HEK293T (cell line): ENCODE measurements around the gene MAP1A.

Source experiments
- CTCF ChIA-PET: fragments of 350-600 bp; formaldehyde crosslinking; extraction: SDS; loops from one replicate; lab custom pipeline; 2021; ENCODE audit warnings: antibody characterized with exemption, inconsistent platforms; lab: Yijun Ruan, JAX
- POLR2A ChIA-PET: fragments of 350-600 bp; formaldehyde crosslinking; extraction: SDS; loops from one replicate; lab custom pipeline; 2020; ENCODE audit warnings: antibody characterized with exemption, inconsistent platforms; lab: Yijun Ruan, JAX
- DNase-seq: peaks from one replicate; pipeline ENCODE4 v3.0.0; 2012; ENCODE audit warnings: mixed read lengths; ENCODE audit errors: extremely low spot score
- ARNT ChIP-seq: fragments of 450-650 bp; IDR thresholded peaks from 2 replicates; pipeline ENCODE4 v1.6.1; 2017; ENCODE audit warnings: mild to moderate bottlenecking
- BHLHE40 ChIP-seq: fragments of 450-650 bp; IDR thresholded peaks from 2 replicates; pipeline ENCODE4 v1.6.1; 2016; ENCODE audit warnings: mild to moderate bottlenecking, moderate library complexity, borderline replicate concordance
- CTBP1 ChIP-seq: fragments of 450-650 bp; IDR thresholded peaks from 2 replicates; pipeline ENCODE4 v1.6.1; 2016; ENCODE audit warnings: borderline replicate concordance
- ELF4 ChIP-seq: fragments of 450-650 bp; IDR thresholded peaks from 2 replicates; pipeline ENCODE4 v1.6.1; 2017; ENCODE audit warnings: antibody characterized with exemption
- FOXA1 ChIP-seq: fragments of 450-650 bp; IDR thresholded peaks from 2 replicates; pipeline ENCODE4 v1.6.1; 2016; ENCODE audit warnings: mild to moderate bottlenecking
- FOXK2 ChIP-seq: fragments of 450-650 bp; IDR thresholded peaks from 2 replicates; pipeline ENCODE4 v1.6.1; 2016; ENCODE audit warnings: mild to moderate bottlenecking
- FOXM1 ChIP-seq: fragments of 450-650 bp; IDR thresholded peaks from 2 replicates; pipeline ENCODE4 v1.6.1; 2017; ENCODE audit warnings: mild to moderate bottlenecking, borderline replicate concordance
- HDGF ChIP-seq: fragments of 450-650 bp; IDR thresholded peaks from 2 replicates; pipeline ENCODE4 v1.6.1; 2017; ENCODE audit warnings: antibody characterized with exemption, borderline replicate concordance
- L3MBTL2 ChIP-seq: fragments of 450-650 bp; conservative IDR thresholded peaks from 2 replicates; pipeline ENCODE4 v1.6.1; 2016; ENCODE audit warnings: mild to moderate bottlenecking
- LEF1 ChIP-seq: fragments of 450-650 bp; IDR thresholded peaks from 2 replicates; pipeline ENCODE4 v1.6.1; 2017; ENCODE audit warnings: mild to moderate bottlenecking, borderline replicate concordance
- NFRKB ChIP-seq: fragments of 450-650 bp; IDR thresholded peaks from 2 replicates; pipeline ENCODE4 v1.6.1; 2016; ENCODE audit warnings: mild to moderate bottlenecking, moderate library complexity
- SP1 ChIP-seq: fragments of 450-650 bp; IDR thresholded peaks from 2 replicates; pipeline ENCODE4 v1.6.1; 2017
- SUZ12 ChIP-seq: fragments of 450-650 bp; IDR thresholded peaks from 2 replicates; pipeline ENCODE4 v1.6.1; 2016; ENCODE audit warnings: mild to moderate bottlenecking
- TARDBP ChIP-seq: fragments of 450-650 bp; IDR thresholded peaks from 2 replicates; pipeline ENCODE4 v1.6.1; 2016
- ZNF384 ChIP-seq: fragments of 450-650 bp; IDR thresholded peaks from 2 replicates; pipeline ENCODE4 v1.6.1; 2016
- TF ChIP-seq, protein P1 (sequence below): fragments of 450-650 bp; IDR thresholded peaks from 2 replicates; pipeline ENCODE4 v1.6.1; 2016

MAP1A gene

GRCh38 chr15:43488790-43489189 lies 28.6 kb upstream of the MAP1A start:
- CTCF ChIA-PET: interaction anchor here (0.6 kb wide), 1 partner anchor 21 kb away, joined by 3 read pairs; no protein-coding TSS in a partner anchor
- TF ChIP-seq TARDBP: no peak
- TF ChIP-seq BHLHE40: no peak
- TF ChIP-seq, protein P1, sequence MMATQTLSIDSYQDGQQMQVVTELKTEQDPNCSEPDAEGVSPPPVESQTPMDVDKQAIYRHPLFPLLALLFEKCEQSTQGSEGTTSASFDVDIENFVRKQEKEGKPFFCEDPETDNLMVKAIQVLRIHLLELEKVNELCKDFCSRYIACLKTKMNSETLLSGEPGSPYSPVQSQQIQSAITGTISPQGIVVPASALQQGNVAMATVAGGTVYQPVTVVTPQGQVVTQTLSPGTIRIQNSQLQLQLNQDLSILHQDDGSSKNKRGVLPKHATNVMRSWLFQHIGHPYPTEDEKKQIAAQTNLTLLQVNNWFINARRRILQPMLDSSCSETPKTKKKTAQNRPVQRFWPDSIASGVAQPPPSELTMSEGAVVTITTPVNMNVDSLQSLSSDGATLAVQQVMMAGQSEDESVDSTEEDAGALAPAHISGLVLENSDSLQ: no peak
- TF ChIP-seq HDGF: no peak
- TF ChIP-seq L3MBTL2: no peak
- no peak for TF ChIP-seq NFRKB
- no peak for TF ChIP-seq SP1
- no peak for TF ChIP-seq LEF1
- POLR2A ChIA-PET: interaction anchor here (0.6 to 1.2 kb wide), 3 partner anchors 12 to 94 kb away, joined by 3 to 4 read pairs (median 3); no protein-coding TSS in a partner anchor
- no peak for DNase-seq

- no peak for DNase-seq
- ChIA-PET CTCF (interaction anchor here (0.6 kb wide), 1 partner anchor 21 kb away, joined by 3 read pairs; no protein-coding TSS in a partner anchor), POLR2A (interaction anchor here (0.6 to 1.2 kb wide), 3 partner anchors 11 to 94 kb away, joined by 3 to 4 read pairs (median 3); no protein-coding TSS in a partner anchor)
- TF ChIP-seq ZNF384 (no peak), SUZ12 (no peak), FOXM1 (no peak), HDGF (no peak), TARDBP (no peak), FOXK2 (no peak)
Observed at GRCh38 chr15:43489191-43489590, 28.2 kb upstream of the MAP1A start.

DNA sequence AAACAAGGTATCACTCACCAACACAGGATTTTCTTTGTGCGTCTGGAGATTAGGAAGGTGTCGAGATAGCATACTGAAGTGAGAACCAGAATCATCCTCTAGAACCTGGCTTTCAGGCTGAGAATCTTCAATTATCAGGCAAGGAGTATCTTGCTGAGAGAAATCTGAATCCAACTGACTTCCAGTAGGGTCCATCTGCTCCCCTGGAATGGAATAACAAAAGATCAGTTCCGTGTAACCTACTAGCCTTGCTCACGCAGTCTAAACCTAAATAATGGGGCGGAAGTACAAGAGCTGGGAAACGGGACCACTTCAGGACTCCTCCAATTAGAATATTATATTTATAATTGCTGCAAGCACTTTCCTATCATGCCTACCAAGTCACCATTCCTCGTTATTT lies 25.1 kb upstream of the MAP1A start:
- DNase-seq: no peak
- CTCF ChIA-PET: interaction anchor here (1.8 kb wide), 1 partner anchor 22 kb away, joined by 6 read pairs; no protein-coding TSS in a partner anchor
- TF ChIP-seq L3MBTL2: no peak
- TF ChIP-seq ARNT: no peak
- TF ChIP-seq CTBP1: no peak
- POLR2A ChIA-PET: interaction anchor here (1.0 to 3.1 kb wide), 4 partner anchors 14 to 39 kb away, joined by 3 to 33 read pairs (median 4); partner anchors contain the start of gene MAP1A

- DNase-seq: peak; percentile 85
- ChIA-PET POLR2A (interaction anchor here (1.0 to 3.1 kb wide), 5 partner anchors 13 to 38 kb away, joined by 3 to 33 read pairs (median 4); partner anchors contain the start of gene MAP1A), CTCF (interaction anchor here (1.8 kb wide), 2 partner anchors 18 to 21 kb away, joined by 6 to 7 read pairs; no protein-coding TSS in a partner anchor)
- TF ChIP-seq, protein P1: peak; percentile 99
- TF ChIP-seq FOXK2: no peak
Observed at GRCh38 chr15:43492673-43493601, 24.5 kb upstream of the MAP1A start, which contains the start of gene TP53BP1. Gene TP53BP1 (minus strand): TSS chr15:43493156. CDS start chr15:43493043, 113 bp downstream.

GRCh38 chr15:43493703-43494472 lies 23.5 kb upstream of the MAP1A start:
- no peak for TF ChIP-seq FOXM1
- DNase-seq: no peak
- ChIA-PET POLR2A (interaction anchor here (1.5 to 3.1 kb wide), 3 partner anchors 12 to 37 kb away, joined by 3 to 33 read pairs (median 5); no protein-coding TSS in a partner anchor), CTCF (interaction anchor here (1.8 kb wide), 2 partner anchors 17 to 20 kb away, joined by 6 to 7 read pairs; no protein-coding TSS in a partner anchor)

DNA sequence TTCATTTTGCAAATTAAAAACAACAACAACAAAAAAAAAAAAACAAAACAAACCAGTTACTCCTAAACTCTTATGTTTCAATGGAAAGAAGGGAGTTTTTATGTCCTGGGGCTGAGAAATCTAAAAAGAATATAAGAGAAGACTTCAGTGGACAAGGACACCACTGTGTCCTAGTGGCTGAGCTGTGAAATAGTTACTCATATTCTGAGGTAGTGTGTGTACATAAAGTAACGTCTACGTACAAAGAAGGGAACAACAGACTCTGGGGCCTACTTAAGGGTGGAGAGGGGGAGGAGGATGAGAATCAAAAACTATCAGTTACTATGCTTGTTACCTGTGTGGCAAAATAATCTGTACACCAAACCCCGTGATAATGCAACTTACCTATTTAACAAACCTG lies 18.4 kb upstream of the MAP1A start:
- TF ChIP-seq HDGF (no peak), TARDBP (no peak), ELF4 (no peak), FOXM1 (no peak), BHLHE40 (no peak), SP1 (no peak), L3MBTL2 (no peak), CTBP1 (no peak), ZNF384 (no peak), FOXA1 (no peak), LEF1 (no peak), NFRKB (no peak), SUZ12 (no peak), FOXK2 (no peak), ARNT (no peak)
- TF ChIP-seq, protein P1: no peak
- POLR2A ChIA-PET: no interaction called here
- CTCF ChIA-PET: interaction anchor here (0.6 kb wide), 1 partner anchor 13 kb away, joined by 3 read pairs; no protein-coding TSS in a partner anchor

More for the DNA sequence above, 18.4 kb upstream of the MAP1A start:
- no peak for DNase-seq
